HG02970 (cell line): ENCODE measurements around the gene ADARB1.

Experiments
- ATAC-seq: cut with Tn5 transposase; IDR thresholded peaks from one replicate; pipeline ENCODE4 v1.9.1; 2021; ENCODE audit warnings: mild to moderate bottlenecking, moderate library complexity, moderate number of reproducible peaks; ENCODE audit not compliant: unreplicated experiment, low FRiP score

Gene ADARB1

GRCh38 chr21:45146306-45146705 is 71.9 kb downstream of the ADARB1 start:
- no peak for ATAC-seq

- ATAC-seq = no peak
Observed at GRCh38 chr21:45146801-45147200, 72.4 kb downstream of the ADARB1 start.

GRCh38 chr21:45147473-45148315 is 73.3 kb downstream of the ADARB1 start:
- no peak for ATAC-seq

GRCh38 chr21:45148316-45148990 is 74.1 kb downstream of the ADARB1 start:
- ATAC-seq = no peak

- ATAC-seq = no peak
Observed at GRCh38 chr21:45149021-45149420, 74.6 kb downstream of the ADARB1 start.

GRCh38 chr21:45150638-45151131 is 76.3 kb downstream of the ADARB1 start:
- no peak for ATAC-seq

GRCh38 chr21:45151445-45152160 is 77.2 kb downstream of the ADARB1 start:
- no peak for ATAC-seq

- no peak for ATAC-seq
Observed at GRCh38 chr21:45152265-45152746, 77.9 kb downstream of the ADARB1 start.

GRCh38 chr21:45153358-45154318 is 79.3 kb downstream of the ADARB1 start:
- ATAC-seq = no peak

GRCh38 chr21:45154511-45155508 is 80.4 kb downstream of the ADARB1 start:
- no peak for ATAC-seq

- no peak for ATAC-seq
Observed at GRCh38 chr21:45155910-45156309, 81.5 kb downstream of the ADARB1 start.

GRCh38 chr21:45156459-45156858 is 82.1 kb downstream of the ADARB1 start:
- no peak for ATAC-seq

- no peak for ATAC-seq
Observed at GRCh38 chr21:45157932-45158331, 83.6 kb downstream of the ADARB1 start.

GRCh38 chr21:45158491-45159423 is 84.4 kb downstream of the ADARB1 start:
- ATAC-seq = no peak

- no peak for ATAC-seq
Observed at GRCh38 chr21:45160198-45160597, 85.8 kb downstream of the ADARB1 start.

- ATAC-seq = no peak
Observed at GRCh38 chr21:45161038-45161945, 86.9 kb downstream of the ADARB1 start.
